ENCODE data around the gene PRDM15. TPM values are rescaled to one million over a fixed set of nuclear protein-coding genes. Genes with fewer than 3 reads are reported as not detected.

PRDM15 gene
- total RNA-seq, 1 experiment from 2014 or later, result 9.9 TPM

DNA sequence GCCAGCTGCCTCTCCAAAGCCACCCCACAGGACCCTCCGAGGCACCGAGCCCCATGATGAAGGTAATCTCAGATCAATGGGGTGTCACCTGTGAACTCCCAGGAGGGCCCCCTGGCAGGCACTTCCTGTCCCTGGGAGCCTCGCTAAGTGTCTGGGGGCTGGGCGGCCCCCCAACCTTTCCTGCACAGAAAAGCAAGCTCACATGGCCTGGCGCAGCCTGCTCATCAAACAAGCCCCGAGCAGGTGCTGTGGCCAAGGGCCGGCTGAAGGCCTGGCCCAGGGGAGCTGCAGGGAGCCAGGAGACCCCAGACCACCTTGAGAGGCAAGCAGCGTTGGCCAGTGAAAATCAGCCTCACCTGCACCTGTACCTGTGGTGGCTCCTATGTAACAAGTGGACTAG is 115.1 kb downstream of the PRDM15 start:
- Histone ChIP-seq H2BK120ac (ENCODE audit: low read depth, low read length, poor library complexity, severe bottlenecking) (no peak overlapping the region), H2AFZ (ENCODE audit: low read length) (no peak overlapping the region), H4K8ac (replicated peaks; ENCODE audit: insufficient read length, low read depth, low read length) (no peak overlapping the region), H3K4me1 (ENCODE audit: insufficient read depth, low read length) (peaks cover 8% of the 10 kb centered on the region; the same call in 1 of the 2 replicates), H2BK15ac (ENCODE audit: low read depth, low read length) (no peak overlapping the region), H3K4me2 (ENCODE audit: insufficient read depth, insufficient read length, low read length) (no peak overlapping the region), H3K79me1 (ENCODE audit: insufficient read depth, low read depth, low read length, poor library complexity, severe bottlenecking) (no peaks in the 10 kb centered on the region), H3K27ac (ENCODE audit: insufficient read length, low read depth, low read length) (no peak overlapping the region), H3K9me3 (ENCODE audit: control insufficient read depth, low read depth, low read length) (no peaks in the 10 kb centered on the region), H2AK5ac (ENCODE audit: insufficient read length, low read length) (no peak overlapping the region), H2BK20ac (ENCODE audit: low read depth, low read length, poor library complexity, severe bottlenecking) (no peak overlapping the region), H2BK5ac (ENCODE audit: insufficient read length, low read length) (no peak overlapping the region), H3K4ac (ENCODE audit: low read depth, low read length) (no peak overlapping the region), H4K5ac (ENCODE audit: insufficient read length, low read depth, low read length) (no peak overlapping the region), H3K14ac (ENCODE audit: insufficient read depth, low read length) (no peak overlapping the region; the same call in 1 of the 2 replicates), H3K79me2 (ENCODE audit: insufficient read depth, low read length) (no peaks in the 10 kb centered on the region), H3K27me3 (ENCODE audit: insufficient read depth, low read length) (peaks cover 55% of the 10 kb centered on the region), H2BK12ac (ENCODE audit: insufficient read length, low read depth, low read length) (no peak overlapping the region), H3K9ac (ENCODE audit: extremely low read depth, insufficient read length, low read length) (no peak overlapping the region), H3K56ac (ENCODE audit: insufficient read length, low read depth, low read length) (no peak overlapping the region), H3K18ac (ENCODE audit: insufficient read length, low read depth, low read length) (no peak overlapping the region), H3K23ac (ENCODE audit: insufficient read length, low read depth, low read length) (no peak overlapping the region), H3T11ph (ENCODE audit: low read length) (no peak overlapping the region), H3K23me2 (ENCODE audit: insufficient read length, low read depth, low read length, poor library complexity, severe bottlenecking) (peaks cover 30% of the 10 kb centered on the region), H4K20me1 (ENCODE audit: control insufficient read depth, insufficient read depth, insufficient read length) (no peaks in the 10 kb centered on the region), H4K91ac (ENCODE audit: insufficient read length, low read depth, low read length) (no peak overlapping the region)
- Mint-ChIP-seq H3K27me3 (ENCODE audit: low read depth) (peaks cover 91% of the 10 kb centered on the region), H3K36me3 (ENCODE audit: insufficient read depth in 1 of 3, low read depth in 3 of 3) (no peaks in the 10 kb centered on the region), H3K27ac (no peak overlapping the region), H3K4me3 (peak overlapping the region in 1 of 2 experiments; percentile 17; a peak in 1 of 5 replicates), H3K4me1 (peaks cover 80 to 82% of the 10 kb centered on the region in 2 experiments), H3K9me3 (peaks cover 0 to 2% of the 10 kb centered on the region in 2 experiments; a peak in 1 of 5 replicates)
- DNase-seq, result no peak
- TF ChIP-seq, protein P1, sequence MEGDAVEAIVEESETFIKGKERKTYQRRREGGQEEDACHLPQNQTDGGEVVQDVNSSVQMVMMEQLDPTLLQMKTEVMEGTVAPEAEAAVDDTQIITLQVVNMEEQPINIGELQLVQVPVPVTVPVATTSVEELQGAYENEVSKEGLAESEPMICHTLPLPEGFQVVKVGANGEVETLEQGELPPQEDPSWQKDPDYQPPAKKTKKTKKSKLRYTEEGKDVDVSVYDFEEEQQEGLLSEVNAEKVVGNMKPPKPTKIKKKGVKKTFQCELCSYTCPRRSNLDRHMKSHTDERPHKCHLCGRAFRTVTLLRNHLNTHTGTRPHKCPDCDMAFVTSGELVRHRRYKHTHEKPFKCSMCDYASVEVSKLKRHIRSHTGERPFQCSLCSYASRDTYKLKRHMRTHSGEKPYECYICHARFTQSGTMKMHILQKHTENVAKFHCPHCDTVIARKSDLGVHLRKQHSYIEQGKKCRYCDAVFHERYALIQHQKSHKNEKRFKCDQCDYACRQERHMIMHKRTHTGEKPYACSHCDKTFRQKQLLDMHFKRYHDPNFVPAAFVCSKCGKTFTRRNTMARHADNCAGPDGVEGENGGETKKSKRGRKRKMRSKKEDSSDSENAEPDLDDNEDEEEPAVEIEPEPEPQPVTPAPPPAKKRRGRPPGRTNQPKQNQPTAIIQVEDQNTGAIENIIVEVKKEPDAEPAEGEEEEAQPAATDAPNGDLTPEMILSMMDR (conservative IDR thresholded peaks at IDR 0.05), result no peak
- WGBS (ENCODE audit: extremely low coverage, insufficient read length, low lambda C conversion rate), result no CpG with 5 or more reads among the region's 8 CpGs

Data from H9 (cell line).